ENCODE data around the gene PHRF1. TPM values are rescaled to one million over a fixed set of nuclear protein-coding genes. Genes with fewer than 3 reads are reported as not detected.
A peak's percentile ranks its signal among the peaks of the same experiment; 100 is the strongest.

The PHRF1 gene
- total RNA-seq, 1 experiment from 2014 or later = 48.9 TPM

- Mint-ChIP-seq H3K4me1 (no peaks in the 10 kb centered on the region), H3K4me3 (no peak overlapping the region)
- no peak overlapping the region for H3K23ac ChIP-seq (ENCODE audit: insufficient read length, low read depth, low read length)
Observed at GRCh38 chr11:655036-655726, 78.9 kb downstream of the PHRF1 start.

More at GRCh38 chr11:655036-655726, 78.9 kb downstream of the PHRF1 start:
- peaks cover 17 to 56% (median 24%) of the 10 kb centered on the region in 3 experiments; a peak in 6 of 7 replicates for H3K36me3 Mint-ChIP-seq (ENCODE audit: insufficient read depth in 1 of 3, low read depth in 3 of 3)
- Histone ChIP-seq H3T11ph (ENCODE audit: low read length) (no peak overlapping the region), H2BK12ac (ENCODE audit: insufficient read length, low read depth, low read length) (no peak overlapping the region), H4K20me1 (ENCODE audit: control insufficient read depth, insufficient read depth, insufficient read length) (no peaks in the 10 kb centered on the region), H4K8ac (replicated peaks; ENCODE audit: insufficient read length, low read depth, low read length) (no peak overlapping the region), H3K79me2 (ENCODE audit: insufficient read depth, low read length) (no peaks in the 10 kb centered on the region), H3K14ac (ENCODE audit: insufficient read depth, low read length) (no peak overlapping the region), H3K23me2 (ENCODE audit: insufficient read length, low read depth, low read length, poor library complexity, severe bottlenecking) (no peaks in the 10 kb centered on the region), H3K27ac (ENCODE audit: insufficient read length, low read depth, low read length) (no peak overlapping the region), H2AK5ac (ENCODE audit: insufficient read length, low read length) (no peak overlapping the region), H4K91ac (ENCODE audit: insufficient read length, low read depth, low read length) (no peak overlapping the region), H3K4me2 (ENCODE audit: insufficient read depth, insufficient read length, low read length) (no peak overlapping the region), H3K27me3 (ENCODE audit: insufficient read depth, low read length) (no peaks in the 10 kb centered on the region), H2BK5ac (ENCODE audit: insufficient read length, low read length) (no peak overlapping the region), H3K4ac (ENCODE audit: low read depth, low read length) (no peak overlapping the region), H2BK20ac (ENCODE audit: low read depth, low read length, poor library complexity, severe bottlenecking) (no peak overlapping the region), H3K4me1 (ENCODE audit: insufficient read depth, low read length) (no peaks in the 10 kb centered on the region), H4K5ac (ENCODE audit: insufficient read length, low read depth, low read length) (no peak overlapping the region), H3K79me1 (ENCODE audit: insufficient read depth, low read depth, low read length, poor library complexity, severe bottlenecking) (no peaks in the 10 kb centered on the region), H2BK120ac (ENCODE audit: low read depth, low read length, poor library complexity, severe bottlenecking) (no peak overlapping the region), H2BK15ac (ENCODE audit: low read depth, low read length) (no peak overlapping the region), H3K56ac (ENCODE audit: insufficient read length, low read depth, low read length) (no peak overlapping the region), H3K9ac (ENCODE audit: extremely low read depth, insufficient read length, low read length) (no peak overlapping the region), H3K9me3 (ENCODE audit: control insufficient read depth, low read depth, low read length) (no peaks in the 10 kb centered on the region), H2AFZ (ENCODE audit: low read length) (no peak overlapping the region), H3K18ac (ENCODE audit: insufficient read length, low read depth, low read length) (no peak overlapping the region)
- H3K27ac Mint-ChIP-seq = peak overlapping the region in 1 of 3 experiments; percentile 53; a peak in 2 of 7 replicates
- TF ChIP-seq CTCF (conservative IDR thresholded peaks at IDR 0.05) = no peak
- no peaks in the 10 kb centered on the region for H3K27me3 Mint-ChIP-seq (ENCODE audit: low read depth)
- H3K9me3 Mint-ChIP-seq = no peaks in the 10 kb centered on the region
- DNase-seq = no peak
- no CpG with 5 or more reads among the region's 30 CpGs for WGBS (ENCODE audit: extremely low coverage, insufficient read length, low lambda C conversion rate)
